Measurements from ENCODE around the gene HIVEP2.

DNA sequence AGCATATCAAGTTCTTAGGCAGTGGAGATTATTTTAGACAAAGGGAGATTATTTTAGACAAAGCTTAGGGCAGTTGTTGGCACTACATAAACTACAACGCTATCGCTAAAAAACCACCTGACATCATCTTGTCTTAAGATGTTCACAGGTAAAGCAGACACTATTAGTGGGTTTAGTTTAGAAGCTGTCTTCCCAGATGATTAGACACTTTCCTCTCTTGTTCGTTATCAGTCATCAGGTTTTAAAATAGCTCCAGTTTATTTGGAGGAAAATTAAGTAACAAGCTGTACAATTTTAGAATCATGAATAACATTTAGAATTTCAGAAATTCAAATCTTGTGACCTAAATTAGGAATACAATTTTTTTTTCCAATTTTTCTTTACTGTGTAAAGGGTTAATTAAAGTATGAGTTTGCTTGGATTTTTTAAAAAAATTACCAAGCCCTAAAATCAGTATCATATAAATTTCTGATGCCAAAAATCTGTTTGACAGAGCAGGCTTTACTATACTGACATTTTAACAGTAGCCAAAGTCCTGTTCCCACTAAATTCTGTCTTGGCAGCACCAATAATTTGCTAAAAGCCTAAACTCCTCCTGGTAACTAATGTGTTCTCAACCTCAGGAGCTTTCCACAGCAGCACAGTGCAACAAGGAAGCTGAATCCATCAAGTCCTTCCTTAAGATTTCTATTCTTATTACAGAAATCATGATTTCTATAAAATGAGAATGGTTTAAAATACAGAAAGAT, 109.0 kb downstream of the HIVEP2 start:
- TF ChIP-seq YY1 (IDR thresholded peaks at IDR 0.05; ENCODE audit: insufficient read depth, insufficient read length): no peak
- no peak for TF ChIP-seq SUZ12 (IDR thresholded peaks at IDR 0.05; ENCODE audit: extremely low read depth, insufficient read depth, insufficient read length)
- TF ChIP-seq ZNF274 (IDR thresholded peaks at IDR 0.05; ENCODE audit: low read depth, low read length): no peak
